Thyroid gland (tissue), 4 donors: ENCODE measurements around the gene SUPT7L. TPM values are rescaled to one million over a fixed set of nuclear protein-coding genes. Genes with fewer than 3 reads are reported as not detected.
"Not testable (repeated sequence)": the region's sequence is repeated elsewhere in the genome, so short reads cannot be mapped to it uniquely, and the experiment has no call there.

Experiments used
- DNase-seq, 2 donors: peaks; one replicate each; pipeline ENCODE4 v3.0.0-alpha.2; 2019
- H3K27ac ChIP-seq, 3 donors: fragments of 200-600 bp; sonication (generic); 1 replicate in 2 of 3; 2 replicates in 1 of 3; pipeline ENCODE4 v1.5.1; 2016 to 2019; ENCODE audit warnings: mild to moderate bottlenecking in 1 of 3, moderate library complexity in 1 of 3
- H3K27me3 ChIP-seq: fragments of 200-600 bp; sonication (generic); one replicate; pipeline ENCODE4 v1.5.1; 2019
- H3K36me3 ChIP-seq, 2 donors: fragments of 200-600 bp; sonication (generic); one replicate each; pipeline ENCODE4 v1.5.1; 2016 to 2019
- H3K4me1 ChIP-seq, 2 donors: fragments of 200-600 bp; sonication (generic); one replicate each; pipeline ENCODE4 v1.5.1; 2017 to 2019
- H3K4me3 ChIP-seq, 3 donors: fragments of 200-600 bp; sonication (generic); replicated peaks in 1 of 3; 1 replicate in 2 of 3; 2 replicates in 1 of 3; pipeline ENCODE4 v1.5.1; 2016; ENCODE audit warnings: mild to moderate bottlenecking in 1 of 3
- H3K9me3 ChIP-seq: fragments of 200-600 bp; sonication (generic); one replicate; pipeline ENCODE4 v1.5.1; 2017
- POLR2A ChIP-seq, 2 donors: fragments of 450-650 bp; IDR thresholded peaks; one replicate each; pipeline ENCODE4 v1.6.1; 2017; ENCODE audit warnings: antibody characterized with exemption in 2 of 2, mild to moderate bottlenecking in 2 of 2, moderate library complexity in 1 of 2
- WGBS, 2 donors: methylation state at CpG; one replicate each; pipeline ENCODE4 v1.1.5; 2017; 5-methylcytosine and 5-hydroxymethylcytosine counted together
- intact Hi-C: fragments of 100-400 bp; cut with DNase I; formaldehyde crosslinking; loops from one replicate; pipeline ENCODE4 v1.15.1; 2023
- total RNA-seq, 4 donors: library from RNA; depleted of rRNA; stranded (reverse); fragments of >200 nt; gene quantifications; one replicate each; pipeline ENCODE4 v1.2.3, GENCODE V29; 2016
- TF ChIP-seq, protein P1 (sequence below), 6 experiments: fragments of 200-600 bp in 3 of 6; fragments of 450-650 bp in 3 of 6; sonication (generic) in 3 of 6; IDR thresholded peaks; one replicate each; pipeline ENCODE4 v1.5.1; 2016 to 2019; ENCODE audit warnings: antibody characterized with exemption in 6 of 6, mild to moderate bottlenecking in 2 of 6, inconsistent platforms in 1 of 6, moderate library complexity in 1 of 6

SUPT7L gene
- total RNA-seq, 4 donors from 2014 or later = 24.9 to 38.1 (median 29.6) TPM

GRCh38 chr2:27640722-27641245, 22.6 kb downstream of the SUPT7L start:
- TF ChIP-seq, protein P1, sequence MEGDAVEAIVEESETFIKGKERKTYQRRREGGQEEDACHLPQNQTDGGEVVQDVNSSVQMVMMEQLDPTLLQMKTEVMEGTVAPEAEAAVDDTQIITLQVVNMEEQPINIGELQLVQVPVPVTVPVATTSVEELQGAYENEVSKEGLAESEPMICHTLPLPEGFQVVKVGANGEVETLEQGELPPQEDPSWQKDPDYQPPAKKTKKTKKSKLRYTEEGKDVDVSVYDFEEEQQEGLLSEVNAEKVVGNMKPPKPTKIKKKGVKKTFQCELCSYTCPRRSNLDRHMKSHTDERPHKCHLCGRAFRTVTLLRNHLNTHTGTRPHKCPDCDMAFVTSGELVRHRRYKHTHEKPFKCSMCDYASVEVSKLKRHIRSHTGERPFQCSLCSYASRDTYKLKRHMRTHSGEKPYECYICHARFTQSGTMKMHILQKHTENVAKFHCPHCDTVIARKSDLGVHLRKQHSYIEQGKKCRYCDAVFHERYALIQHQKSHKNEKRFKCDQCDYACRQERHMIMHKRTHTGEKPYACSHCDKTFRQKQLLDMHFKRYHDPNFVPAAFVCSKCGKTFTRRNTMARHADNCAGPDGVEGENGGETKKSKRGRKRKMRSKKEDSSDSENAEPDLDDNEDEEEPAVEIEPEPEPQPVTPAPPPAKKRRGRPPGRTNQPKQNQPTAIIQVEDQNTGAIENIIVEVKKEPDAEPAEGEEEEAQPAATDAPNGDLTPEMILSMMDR (IDR thresholded peaks at IDR 0.05) = no peak
- no peak for TF ChIP-seq POLR2A (IDR thresholded peaks at IDR 0.05)
- no peaks in the 10 kb centered on the region for H3K27me3 ChIP-seq
- H3K9me3 ChIP-seq = no peaks in the 10 kb centered on the region
- peaks cover 0 to 4% of the 10 kb centered on the region in 2 donors for H3K4me1 ChIP-seq
- 90 to 94% methylated on average over 2 of the region's 2 CpGs for WGBS, 2 donors
- intact Hi-C loops = no loop called here
- peaks cover 49 to 50% of the 10 kb centered on the region in 2 donors for H3K36me3 ChIP-seq
- no peak for DNase-seq
- no peak overlapping the region for H3K4me3 ChIP-seq
- H3K27ac ChIP-seq = no peak overlapping the region

DNA sequence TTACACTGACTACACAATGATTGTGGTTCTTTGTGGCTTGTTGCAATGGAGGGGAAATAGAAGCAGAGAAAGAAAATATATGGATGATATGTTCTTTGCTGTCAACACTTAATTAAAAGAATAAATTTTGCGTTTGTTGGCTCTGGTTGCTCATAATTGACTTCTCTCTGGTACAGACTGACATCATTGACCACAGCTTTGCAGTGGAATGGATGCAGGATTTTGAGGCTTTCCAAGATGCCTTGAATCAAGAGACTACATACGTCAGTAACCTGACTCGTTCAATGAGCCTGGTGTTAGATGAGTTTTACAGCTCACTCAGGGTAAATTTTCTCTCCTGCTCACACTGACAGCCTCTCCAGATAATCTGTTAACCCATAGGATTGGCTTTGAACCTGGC, 24.7 kb downstream of the SUPT7L start:
- DNase-seq = no peak
- Histone ChIP-seq H3K36me3 (peaks cover 64 to 66% of the 10 kb centered on the region in 2 donors), H3K27ac (no peak overlapping the region), H3K9me3 (no peaks in the 10 kb centered on the region), H3K4me3 (no peak overlapping the region), H3K27me3 (no peaks in the 10 kb centered on the region), H3K4me1 (peaks cover 0 to under 1% of the 10 kb centered on the region in 2 donors)
- no peak for TF ChIP-seq POLR2A (IDR thresholded peaks at IDR 0.05)
- intact Hi-C loops = no loop called here
- 60 to 62% methylated on average over 3 of the region's 3 CpGs for WGBS, 2 donors

- no peaks in the 10 kb centered on the region for H3K4me1 ChIP-seq
- TF ChIP-seq, protein P1 (IDR thresholded peaks at IDR 0.05) = no peak
- TF ChIP-seq POLR2A (IDR thresholded peaks at IDR 0.05) = no peak
- no peak for DNase-seq
- no peak overlapping the region for H3K27ac ChIP-seq
- H3K36me3 ChIP-seq = peaks cover 64 to 67% of the 10 kb centered on the region in 2 donors
- intact Hi-C loops = no loop called here
- no peaks in the 10 kb centered on the region for H3K9me3 ChIP-seq
- H3K4me3 ChIP-seq = no peak overlapping the region
- WGBS, 2 donors = 86 to 90% methylated on average over 3 of the region's 3 CpGs
- no peaks in the 10 kb centered on the region for H3K27me3 ChIP-seq
These were observed 25.3 kb downstream of the SUPT7L start for GRCh38 chr2:27638037-27638637.

DNA sequence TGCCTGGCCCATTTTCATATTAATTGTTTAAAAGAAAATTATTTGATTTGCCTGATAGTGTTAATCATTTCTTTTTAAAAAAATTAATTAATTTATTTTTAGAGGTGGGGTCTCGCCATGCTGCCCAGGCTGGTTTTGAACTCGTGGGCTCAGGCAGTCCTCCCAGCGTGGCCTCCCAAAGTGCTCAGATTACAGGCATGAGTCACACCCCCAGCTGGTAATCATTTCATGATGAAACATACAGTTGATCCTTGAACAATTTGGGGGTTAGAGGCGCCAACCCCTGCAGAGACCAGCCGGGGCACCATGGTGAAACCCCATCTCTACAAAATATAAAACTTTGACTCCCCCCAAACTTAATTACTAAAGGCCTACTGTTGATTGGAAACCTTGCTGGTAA, 26.6 kb downstream of the SUPT7L start:
- no peak for DNase-seq
- H3K4me3 ChIP-seq = no peak overlapping the region
- H3K9me3 ChIP-seq = no peaks in the 10 kb centered on the region
- intact Hi-C loops = no loop called here
- H3K36me3 ChIP-seq = peaks cover 56 to 63% of the 10 kb centered on the region in 2 donors
- H3K27me3 ChIP-seq = no peaks in the 10 kb centered on the region
- no peaks in the 10 kb centered on the region for H3K4me1 ChIP-seq
- 96 to 98% methylated on average over 5 of the region's 5 CpGs for WGBS, 2 donors
- no peak for TF ChIP-seq POLR2A (IDR thresholded peaks at IDR 0.05)
- TF ChIP-seq, protein P1 (IDR thresholded peaks at IDR 0.05) = no peak
- H3K27ac ChIP-seq = no peak overlapping the region

GRCh38 chr2:27634291-27634690, 29.1 kb downstream of the SUPT7L start:
- Histone ChIP-seq H3K36me3 (peaks cover 41 to 46% of the 10 kb centered on the region in 2 donors), H3K27me3 (no peaks in the 10 kb centered on the region), H3K27ac (no peak overlapping the region), H3K4me3 (no peak overlapping the region), H3K9me3 (no peaks in the 10 kb centered on the region), H3K4me1 (peaks cover 6 to 8% of the 10 kb centered on the region in 2 donors)
- 96 to 97% methylated on average over 2 of the region's 2 CpGs for WGBS, 2 donors
- no peak for DNase-seq
- intact Hi-C loops = no loop called here
- TF ChIP-seq POLR2A (IDR thresholded peaks at IDR 0.05) = no peak
- TF ChIP-seq, protein P1 (IDR thresholded peaks at IDR 0.05) = no peak

DNA sequence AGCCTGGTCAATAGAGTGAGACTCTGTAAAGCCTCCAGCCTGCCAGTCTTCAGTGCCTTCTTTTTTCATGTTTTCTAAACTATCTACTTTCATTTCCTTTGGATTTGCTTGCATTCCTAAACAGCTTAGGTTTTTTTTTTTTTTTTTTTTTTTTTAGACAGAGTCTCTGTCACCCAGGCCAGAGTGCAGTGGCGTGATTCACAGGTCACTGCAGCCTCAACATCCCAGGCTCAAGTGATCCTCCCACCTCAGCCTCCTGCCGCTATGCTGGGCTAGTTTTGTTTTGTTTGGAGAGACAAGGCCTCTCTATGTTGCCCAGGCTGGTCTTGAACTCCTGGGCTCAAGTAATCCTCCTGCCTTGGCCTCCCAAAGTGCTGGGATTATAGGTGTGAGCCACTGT, 33.2 kb downstream of the SUPT7L start:
- H3K27ac ChIP-seq = not testable (repeated sequence)
- 89 to 95% methylated on average over 2 of the region's 2 CpGs for WGBS, 2 donors

More for the DNA sequence above, 33.2 kb downstream of the SUPT7L start:
- peaks cover 18 to 20% of the 10 kb centered on the region in 2 donors for H3K36me3 ChIP-seq
- H3K9me3 ChIP-seq, H3K4me3 ChIP-seq, DNase-seq, intact Hi-C loops, H3K27me3 ChIP-seq: not testable (repeated sequence)
- peaks cover 19 to 26% of the 10 kb centered on the region in 2 donors for H3K4me1 ChIP-seq
